Glutamatergic neuron (in vitro differentiated cells): ENCODE data around the gene GHITM. TPM values are rescaled to one million over a fixed set of nuclear protein-coding genes. Genes with fewer than 3 reads are reported as not detected.
"Not testable (repeated sequence)": the region's sequence is repeated elsewhere in the genome, so short reads cannot be mapped to it uniquely, and the experiment has no call there.

Experiments used
- DNase-seq: peaks from one replicate; pipeline ENCODE4 v3.0.0; 2022
- H3K27ac Mint-ChIP-seq: one replicate; pipeline ENCODE4 v1.8.0; 2020; ENCODE audit warnings: mild to moderate bottlenecking, mixed read lengths, inconsistent platforms; ENCODE audit not compliant: unreplicated experiment
- H3K27me3 Mint-ChIP-seq: one replicate; pipeline ENCODE4 v1.8.0; 2020; ENCODE audit warnings: mild to moderate bottlenecking, moderate library complexity, mixed read lengths, inconsistent platforms; ENCODE audit not compliant: unreplicated experiment
- H3K36me3 Mint-ChIP-seq: one replicate; pipeline ENCODE4 v1.8.0; 2020; ENCODE audit warnings: mild to moderate bottlenecking, mixed read lengths, inconsistent platforms; ENCODE audit not compliant: unreplicated experiment
- H3K4me1 Mint-ChIP-seq: one replicate; pipeline ENCODE4 v1.8.0; 2020; ENCODE audit warnings: mild to moderate bottlenecking, low read depth, mixed read lengths, inconsistent platforms; ENCODE audit not compliant: unreplicated experiment
- H3K4me3 Mint-ChIP-seq: one replicate; pipeline ENCODE4 v1.8.0; 2020; ENCODE audit warnings: mild to moderate bottlenecking, mixed read lengths, inconsistent platforms; ENCODE audit not compliant: unreplicated experiment
- H3K9me3 Mint-ChIP-seq: one replicate; pipeline ENCODE4 v1.8.0; 2020; ENCODE audit warnings: mild to moderate bottlenecking, moderate library complexity, mixed read lengths, inconsistent platforms; ENCODE audit not compliant: unreplicated experiment
- total RNA-seq: library from RNA; stranded (reverse); fragmentation: NEBNext Ultra II Directional; extraction: Animal tissue kit (Norgen Biotek cat#: 25700); gene quantifications from one replicate; pipeline ENCODE4 v1.2.1, GENCODE V29; 2021; ENCODE audit not compliant: unreplicated experiment
- TF ChIP-seq, protein P1 (sequence below): fragments of 200-600 bp; sonication (generic); IDR thresholded peaks from one replicate; pipeline ENCODE4 v1.5.0; 2021; ENCODE audit not compliant: partially characterized antibody, unreplicated experiment

GHITM gene
- total RNA-seq, 1 donor from 2014 or later = 120 TPM

DNA sequence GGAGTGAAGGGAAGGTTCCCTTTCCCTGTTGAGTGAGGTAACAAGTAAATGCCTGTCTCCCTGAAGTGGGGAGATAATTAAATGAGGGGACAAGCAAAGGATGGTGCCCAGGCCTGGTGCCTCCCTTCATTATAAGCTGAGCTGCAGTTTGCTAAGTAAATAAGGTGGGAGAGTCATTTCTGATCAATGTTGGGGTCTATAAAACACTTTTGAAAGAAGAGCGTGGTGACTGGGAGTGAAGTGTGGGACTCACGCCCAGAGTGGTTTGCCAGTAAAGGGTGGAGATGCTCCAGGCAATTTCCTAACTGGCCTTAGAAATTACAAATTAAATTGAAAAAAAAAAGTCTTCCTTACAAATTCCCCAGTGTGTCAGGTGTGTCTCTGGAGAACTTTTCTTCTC lies 24.7 kb downstream of the GHITM start:
- Mint-ChIP-seq H3K4me1 (no peaks in the 10 kb centered on the region), H3K27ac (no peak overlapping the region), H3K27me3 (peaks cover 2% of the 10 kb centered on the region), H3K9me3 (peaks cover 8% of the 10 kb centered on the region), H3K36me3 (no peaks in the 10 kb centered on the region), H3K4me3 (no peak overlapping the region)
- DNase-seq = no peak
- TF ChIP-seq, protein P1, sequence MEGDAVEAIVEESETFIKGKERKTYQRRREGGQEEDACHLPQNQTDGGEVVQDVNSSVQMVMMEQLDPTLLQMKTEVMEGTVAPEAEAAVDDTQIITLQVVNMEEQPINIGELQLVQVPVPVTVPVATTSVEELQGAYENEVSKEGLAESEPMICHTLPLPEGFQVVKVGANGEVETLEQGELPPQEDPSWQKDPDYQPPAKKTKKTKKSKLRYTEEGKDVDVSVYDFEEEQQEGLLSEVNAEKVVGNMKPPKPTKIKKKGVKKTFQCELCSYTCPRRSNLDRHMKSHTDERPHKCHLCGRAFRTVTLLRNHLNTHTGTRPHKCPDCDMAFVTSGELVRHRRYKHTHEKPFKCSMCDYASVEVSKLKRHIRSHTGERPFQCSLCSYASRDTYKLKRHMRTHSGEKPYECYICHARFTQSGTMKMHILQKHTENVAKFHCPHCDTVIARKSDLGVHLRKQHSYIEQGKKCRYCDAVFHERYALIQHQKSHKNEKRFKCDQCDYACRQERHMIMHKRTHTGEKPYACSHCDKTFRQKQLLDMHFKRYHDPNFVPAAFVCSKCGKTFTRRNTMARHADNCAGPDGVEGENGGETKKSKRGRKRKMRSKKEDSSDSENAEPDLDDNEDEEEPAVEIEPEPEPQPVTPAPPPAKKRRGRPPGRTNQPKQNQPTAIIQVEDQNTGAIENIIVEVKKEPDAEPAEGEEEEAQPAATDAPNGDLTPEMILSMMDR = no peak

DNA sequence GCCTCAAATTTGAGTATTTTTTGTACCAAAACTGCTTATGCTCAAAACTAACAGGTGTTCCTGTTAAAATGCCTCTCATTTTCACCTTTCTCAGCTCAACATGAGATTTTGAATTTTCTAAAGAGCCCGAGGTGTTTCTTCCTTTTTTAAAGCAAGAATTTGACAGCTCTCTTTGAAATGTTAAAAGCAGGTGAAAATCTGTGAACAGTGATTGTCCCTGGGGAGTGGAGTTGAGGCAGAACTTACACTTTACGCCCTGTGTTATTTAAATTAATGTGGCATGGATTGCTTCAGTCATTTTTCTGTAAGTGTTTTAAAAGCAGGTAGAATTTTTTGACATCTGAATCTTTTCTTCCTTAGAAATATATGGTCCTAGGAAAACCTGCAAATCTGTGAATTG lies 25.1 kb downstream of the GHITM start:
- TF ChIP-seq, protein P1 = no peak
- Mint-ChIP-seq H3K36me3 (no peaks in the 10 kb centered on the region), H3K4me3 (no peak overlapping the region), H3K9me3 (peaks cover 8% of the 10 kb centered on the region), H3K4me1 (no peaks in the 10 kb centered on the region), H3K27me3 (peaks cover 2% of the 10 kb centered on the region), H3K27ac (no peak overlapping the region)
- DNase-seq = no peak

DNA sequence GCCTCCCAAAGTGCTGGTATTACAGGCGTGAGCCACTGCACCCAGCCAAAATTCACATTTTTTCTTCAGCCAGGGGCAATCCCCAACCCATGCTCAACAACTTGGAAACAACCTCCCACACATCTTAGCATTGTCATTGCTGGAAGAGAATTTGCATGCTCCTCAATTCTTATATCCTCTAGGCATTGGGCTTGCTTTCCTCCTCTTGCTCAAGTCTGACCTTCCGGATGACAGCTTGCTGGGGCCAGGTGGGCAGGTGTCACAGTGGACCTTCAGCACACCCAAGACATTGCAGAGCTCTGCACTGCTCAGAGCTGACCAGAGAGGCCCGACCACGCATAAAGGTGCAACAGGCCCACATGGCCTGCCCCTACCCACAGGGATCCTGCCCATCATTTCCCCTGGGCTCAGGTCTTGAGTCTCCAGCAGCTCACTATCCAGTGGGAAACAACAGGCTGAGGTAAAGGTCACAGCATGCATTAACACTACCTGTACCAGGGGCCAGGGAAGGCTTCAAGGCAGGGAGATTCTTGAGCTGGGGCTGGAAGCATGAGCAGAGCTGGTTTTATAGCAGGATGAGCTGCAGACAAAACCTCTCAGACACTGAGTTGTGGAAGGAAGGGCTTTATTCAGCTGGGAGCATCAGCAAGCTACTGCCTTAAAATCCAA lies 27.4 kb downstream of the GHITM start:
- Mint-ChIP-seq H3K36me3 (peaks cover 4% of the 10 kb centered on the region), H3K27me3 (peaks cover 2% of the 10 kb centered on the region), H3K4me1 (no peaks in the 10 kb centered on the region), H3K4me3 (no peak overlapping the region), H3K27ac (no peak overlapping the region), H3K9me3 (peaks cover 8% of the 10 kb centered on the region)
- DNase-seq = no peak
- TF ChIP-seq, protein P1 = no peak

DNA sequence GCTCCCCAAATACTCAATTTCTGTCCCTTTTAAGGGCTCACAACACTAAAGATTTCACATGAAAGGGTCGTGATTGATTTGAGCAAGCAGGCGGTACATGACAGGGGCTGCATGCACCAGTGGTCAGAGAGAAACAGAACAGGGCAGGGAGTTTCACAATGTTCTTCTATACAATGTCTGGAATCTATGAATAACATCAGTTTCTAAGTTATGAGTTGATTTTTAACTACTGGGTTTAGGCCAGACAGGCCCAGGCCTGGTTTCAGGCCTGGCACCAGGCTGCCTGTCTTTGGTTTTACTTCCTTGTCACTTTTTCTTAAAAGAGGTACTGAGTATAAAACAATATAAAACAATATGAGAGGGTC lies 28.0 kb downstream of the GHITM start:
- not testable (repeated sequence) for DNase-seq, H3K27ac Mint-ChIP-seq, H3K36me3 Mint-ChIP-seq, H3K4me1 Mint-ChIP-seq, H3K4me3 Mint-ChIP-seq, H3K9me3 Mint-ChIP-seq, H3K27me3 Mint-ChIP-seq

DNA sequence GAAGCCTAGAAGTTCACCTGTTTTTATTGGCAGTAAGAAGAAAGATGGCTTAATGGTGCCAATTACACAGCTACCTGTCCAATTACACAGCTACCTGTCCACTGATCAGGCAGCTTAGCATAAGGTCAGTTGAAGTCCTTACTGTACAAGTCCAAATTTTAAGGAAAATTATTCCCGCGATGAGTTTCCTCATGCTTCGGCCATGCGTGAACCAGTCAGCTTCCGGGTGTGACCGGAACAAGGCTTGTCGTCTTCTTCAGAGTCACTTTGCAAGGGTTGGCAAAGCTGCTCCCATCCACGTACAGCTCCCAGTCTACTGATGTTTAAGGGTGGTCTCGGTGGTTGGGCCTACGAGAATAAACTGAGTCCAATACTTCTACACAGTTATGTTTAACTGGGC lies 29.1 kb downstream of the GHITM start:
- not testable (repeated sequence) for H3K4me3 Mint-ChIP-seq, H3K27ac Mint-ChIP-seq, DNase-seq, H3K27me3 Mint-ChIP-seq, H3K4me1 Mint-ChIP-seq, H3K36me3 Mint-ChIP-seq
- H3K9me3 Mint-ChIP-seq = peaks cover 11% of the 10 kb centered on the region

DNA sequence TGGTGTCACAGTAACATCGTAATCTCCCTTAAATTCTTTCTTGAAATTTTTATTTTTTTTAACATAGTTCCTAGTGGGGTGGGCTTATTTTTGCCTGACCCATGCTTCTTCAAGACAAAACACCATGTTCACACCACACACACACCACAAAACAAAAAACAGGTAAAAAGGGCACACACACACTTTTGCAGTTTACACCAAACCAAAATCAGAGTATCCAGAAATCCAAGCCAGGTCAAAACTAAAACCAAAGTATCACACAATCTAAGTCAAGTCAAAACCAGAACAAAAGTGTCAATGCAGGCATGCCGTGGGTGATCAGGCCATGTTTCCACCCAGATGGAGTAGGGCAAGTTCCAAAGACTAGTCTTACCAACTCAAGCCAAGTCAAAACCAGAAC lies 31.9 kb downstream of the GHITM start:
- H3K9me3 Mint-ChIP-seq = not testable (repeated sequence)

DNA sequence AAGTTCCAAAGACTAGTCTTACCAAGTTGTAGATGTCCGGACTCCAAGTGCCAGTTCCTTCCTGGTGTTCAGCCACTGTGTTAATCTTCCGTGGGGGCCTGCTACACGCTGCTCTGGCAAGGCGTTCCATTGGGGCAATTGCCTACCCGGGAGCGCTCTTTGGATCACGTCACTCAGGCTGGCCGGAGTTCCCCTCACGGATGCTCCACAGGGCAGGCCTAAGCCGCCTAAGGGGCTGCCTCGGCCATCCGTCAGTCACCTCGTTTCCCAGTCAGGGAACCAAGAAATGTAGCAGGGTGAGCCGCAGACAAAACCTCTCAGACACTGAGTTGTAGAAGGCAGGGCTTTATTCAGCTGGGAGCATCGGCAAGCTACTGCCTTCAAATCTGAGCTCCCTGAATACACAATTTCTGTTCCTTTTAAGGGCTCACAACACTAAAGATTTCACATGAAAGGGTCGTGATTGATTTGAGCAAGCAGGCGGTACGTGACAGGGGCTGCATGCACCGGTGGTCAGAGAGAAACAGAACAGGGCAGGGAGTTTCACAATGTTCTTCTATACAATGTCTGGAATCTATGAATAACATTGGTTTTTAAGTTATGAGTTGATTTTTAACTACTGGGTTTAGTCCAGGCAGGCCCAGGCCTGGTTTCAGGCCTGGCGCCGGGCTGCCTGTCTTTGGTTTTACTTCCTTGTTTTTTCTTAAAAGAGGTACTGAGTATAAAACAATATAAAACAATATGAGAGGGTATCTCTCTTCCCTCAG lies 32.6 kb downstream of the GHITM start:
- not testable (repeated sequence) for H3K9me3 Mint-ChIP-seq, DNase-seq, H3K27ac Mint-ChIP-seq, H3K27me3 Mint-ChIP-seq, H3K4me1 Mint-ChIP-seq, H3K4me3 Mint-ChIP-seq, H3K36me3 Mint-ChIP-seq

More for the DNA sequence above, 31.9 kb downstream of the GHITM start:
- not testable (repeated sequence) for H3K27ac Mint-ChIP-seq, DNase-seq, H3K4me3 Mint-ChIP-seq, H3K27me3 Mint-ChIP-seq, H3K36me3 Mint-ChIP-seq, H3K4me1 Mint-ChIP-seq
